OCI-LY7 (cell line): ENCODE results near the gene TUBGCP2. TPM values are rescaled to one million over a fixed set of nuclear protein-coding genes. Genes with fewer than 3 reads are reported as not detected.

ENCODE experiments used
- BruUV-seq: library from RNA; stranded (reverse); fragments of 400-500 nt; replicated peaks from 2 replicates; lab custom pipeline; 2021; lab: Mats Ljungman, UMichigan
- CTCF ChIA-PET: fragments of 300-600 bp; sonication (Branson Sonifier 250); formaldehyde crosslinking; loops from one replicate; lab custom pipeline; 2022; ENCODE audit warnings: antibody characterized with exemption; ENCODE audit not compliant: unreplicated experiment; lab: Charles Lee
- POLR2A ChIA-PET: fragments of 300-600 bp; sonication (Branson Sonifier 250); formaldehyde crosslinking; loops from one replicate; lab custom pipeline; 2022; ENCODE audit warnings: antibody characterized with exemption; lab: Charles Lee
- DNase-seq: peaks from one replicate; pipeline ENCODE4 v3.0.0-alpha.2; 2015; ENCODE audit warnings: low spot score
- H2AFZ ChIP-seq: fragments of 200-600 bp; sonication (generic), shearing (Covaris generic); 2 replicates; pipeline ENCODE4 v1.6.1; 2014; ENCODE audit warnings: mild to moderate bottlenecking, antibody characterized with exemption, low read length, moderate library complexity
- H3K27ac ChIP-seq: fragments of 200-600 bp; sonication (generic); 2 replicates; pipeline ENCODE4 v1.5.1; 2014; ENCODE audit warnings: mixed run types, low read depth, mild to moderate bottlenecking, moderate library complexity, low read length, inconsistent platforms; ENCODE audit not compliant: poor library complexity, severe bottlenecking
- H3K36me3 ChIP-seq: fragments of 200-600 bp; sonication (generic); 2 replicates; pipeline ENCODE4 v1.6.1; 2014; ENCODE audit warnings: mild to moderate bottlenecking, antibody characterized with exemption, low read length, moderate library complexity, mixed read lengths; ENCODE audit not compliant: insufficient read depth
- H3K4me1 ChIP-seq: fragments of 200-600 bp; sonication (generic); 2 replicates; pipeline ENCODE4 v1.5.1; 2014; ENCODE audit warnings: mild to moderate bottlenecking, low read length; ENCODE audit not compliant: insufficient read depth, poor library complexity, severe bottlenecking
- H3K4me2 ChIP-seq: fragments of 200-600 bp; sonication (generic); 2 replicates; pipeline ENCODE4 v1.6.1; 2014; ENCODE audit warnings: mild to moderate bottlenecking, low read length
- H3K4me3 ChIP-seq: fragments of 200-600 bp; sonication (generic); 2 replicates; pipeline ENCODE4 v1.5.1; 2014; ENCODE audit warnings: mild to moderate bottlenecking, low read depth, low read length; ENCODE audit not compliant: poor library complexity, severe bottlenecking
- H3K79me2 ChIP-seq: fragments of 200-600 bp; sonication (generic); 2 replicates; pipeline ENCODE4 v1.6.1; 2016; ENCODE audit warnings: low read depth, mild to moderate bottlenecking, low read length, moderate library complexity, mixed read lengths; ENCODE audit not compliant: insufficient read depth
- H3K9me2 ChIP-seq: fragments of 200-600 bp; sonication (generic); 2 replicates; pipeline ENCODE4 v1.6.1; 2016; ENCODE audit warnings: mild to moderate bottlenecking, low read length, mixed read lengths; ENCODE audit not compliant: insufficient read depth
- H3K9me3 ChIP-seq: fragments of 200-600 bp; sonication (generic); 2 replicates; pipeline ENCODE4 v1.6.1; 2014; ENCODE audit warnings: mild to moderate bottlenecking, mixed run types, low read length, mixed read lengths
- H4K20me1 ChIP-seq: fragments of 200-600 bp; sonication (generic); 2 replicates; pipeline ENCODE4 v1.6.1; 2014; ENCODE audit warnings: mild to moderate bottlenecking, antibody characterized with exemption, low read length, moderate library complexity, mixed read lengths; ENCODE audit not compliant: insufficient read depth
- CTCF ChIP-seq: fragments of 200-600 bp; sonication (generic); conservative IDR thresholded peaks from 2 replicates; pipeline ENCODE4 v1.5.1; 2014; ENCODE audit warnings: mild to moderate bottlenecking, antibody characterized with exemption, low read length, moderate library complexity, mixed read lengths
- EZH2phosphoT487 ChIP-seq: fragments of 200-600 bp; sonication (generic); IDR thresholded peaks from 2 replicates; pipeline ENCODE4 v1.6.1; 2018; ENCODE audit warnings: low read depth, borderline replicate concordance, mild to moderate bottlenecking, mixed run types, antibody characterized with exemption, low read length, moderate library complexity, mixed read lengths
- intact Hi-C: fragments of 100-400 bp; cut with micrococcal nuclease; formaldehyde crosslinking; loops from one replicate; pipeline ENCODE4 v1.10.0; 2022; ENCODE audit not compliant: unreplicated experiment
- total RNA-seq, 2 experiments: library from RNA; depleted of rRNA in 1 of 2; stranded (reverse); fragments of >200 nt in 1 of 2; shearing (Covaris generic) in 1 of 2; gene quantifications; 2 replicates each; pipeline ENCODE4 v1.2.3, GENCODE V29; 2014 to 2022

Gene TUBGCP2
- total RNA-seq, 2 experiments from 2014 or later, result 40.5 to 56.1 TPM

DNA sequence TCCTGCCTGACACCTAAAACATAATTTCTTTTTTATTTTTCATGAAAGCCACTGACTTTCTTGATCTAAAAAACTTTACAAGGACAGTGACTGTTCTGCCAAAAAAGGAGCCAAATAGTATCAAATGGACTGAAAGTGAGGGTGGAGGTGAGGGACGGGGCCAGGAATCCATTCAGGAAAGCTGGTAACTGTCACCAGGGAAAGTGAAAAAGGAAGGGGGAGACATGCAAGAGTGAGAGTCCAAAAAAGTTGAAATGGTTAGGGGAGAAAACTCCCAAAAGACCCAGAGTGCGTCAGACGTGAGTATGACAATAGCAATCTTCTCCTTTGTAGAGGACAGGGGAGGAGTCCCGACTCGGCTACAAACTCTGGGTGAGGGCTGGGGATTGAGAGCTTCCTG, 35.6 kb upstream of the TUBGCP2 start:
- POLR2A ChIA-PET, result no interaction called here
- intact Hi-C loops, result no loop called here
- no peaks in the 10 kb centered on the region for H3K36me3 ChIP-seq
- H3K9me3 ChIP-seq, result no peaks in the 10 kb centered on the region
- no peaks in the 10 kb centered on the region for H3K9me2 ChIP-seq
- no peak overlapping the region for H3K4me2 ChIP-seq
- H4K20me1 ChIP-seq, result no peaks in the 10 kb centered on the region
- H3K79me2 ChIP-seq, result no peaks in the 10 kb centered on the region
- H3K4me1 ChIP-seq, result no peaks in the 10 kb centered on the region
- no peak overlapping the region for H3K4me3 ChIP-seq
- H3K27ac ChIP-seq, result no peak overlapping the region
- no peak for DNase-seq
- BruUV-seq, result no TSS peak
- TF ChIP-seq EZH2phosphoT487, result no peak
- no peak for TF ChIP-seq CTCF
- no peak overlapping the region for H2AFZ ChIP-seq
- CTCF ChIA-PET, result no interaction called here

DNA sequence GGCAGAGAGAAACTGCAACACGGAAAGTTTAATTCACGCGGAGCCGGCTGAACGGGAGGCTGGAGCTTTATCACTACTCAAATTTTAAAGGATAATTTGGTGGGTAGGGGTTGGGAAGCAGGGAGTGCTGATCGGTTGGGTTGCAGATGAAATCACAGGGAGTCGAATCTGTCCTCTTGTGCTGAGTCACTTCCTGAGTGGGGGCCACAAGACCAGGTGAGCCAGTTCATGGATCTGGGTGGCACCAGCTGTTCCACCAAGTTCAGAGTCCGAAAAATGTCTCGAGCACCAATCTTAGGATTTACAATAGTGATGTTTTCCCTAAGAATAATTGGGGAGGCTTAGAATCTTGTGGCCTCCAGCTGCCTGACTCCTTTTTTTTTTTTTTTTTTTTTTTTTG, 34.9 kb upstream of the TUBGCP2 start:
- Histone ChIP-seq H3K27ac (no peak overlapping the region), H3K4me1 (no peaks in the 10 kb centered on the region), H2AFZ (no peak overlapping the region), H3K9me2 (no peaks in the 10 kb centered on the region), H3K9me3 (no peaks in the 10 kb centered on the region; the same call in 1 of the 2 replicates), H4K20me1 (no peaks in the 10 kb centered on the region), H3K4me2 (no peak overlapping the region), H3K4me3 (no peak overlapping the region), H3K79me2 (no peaks in the 10 kb centered on the region), H3K36me3 (no peaks in the 10 kb centered on the region)
- BruUV-seq, result no TSS peak
- DNase-seq, result no peak
- ChIA-PET CTCF (no interaction called here), POLR2A (interaction anchor here (0.6 kb wide), 2 partner anchors 20 to 43 kb away, joined by 3 read pairs; no protein-coding TSS in a partner anchor)
- TF ChIP-seq CTCF, result no peak
- no peak for TF ChIP-seq EZH2phosphoT487
- intact Hi-C loops, result no loop called here

DNA sequence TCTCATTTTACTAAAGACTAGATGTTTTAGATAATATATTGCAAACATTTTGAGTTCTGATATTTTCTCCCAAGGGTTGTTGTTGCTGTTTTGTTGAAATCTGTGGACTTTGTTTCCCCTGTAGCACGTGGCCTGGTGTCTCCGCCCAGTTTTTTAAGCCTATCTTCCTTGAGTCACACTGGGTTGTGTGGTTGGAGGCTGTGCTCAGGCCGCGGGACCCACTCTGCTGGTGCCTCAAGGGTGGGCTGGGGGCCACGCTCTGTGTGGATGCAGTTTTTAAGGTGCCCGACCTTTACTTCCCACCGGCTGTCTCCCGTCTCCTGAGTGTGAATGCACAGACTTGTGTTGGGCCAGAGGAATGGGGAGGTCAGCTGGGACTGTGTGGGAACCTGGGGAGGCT, 34.3 kb upstream of the TUBGCP2 start:
- Histone ChIP-seq H3K4me2 (no peak overlapping the region), H3K79me2 (no peaks in the 10 kb centered on the region), H3K4me1 (no peaks in the 10 kb centered on the region), H3K36me3 (no peaks in the 10 kb centered on the region), H3K9me3 (no peaks in the 10 kb centered on the region; the same call in 1 of the 2 replicates), H2AFZ (no peak overlapping the region), H3K27ac (no peak overlapping the region), H3K9me2 (no peaks in the 10 kb centered on the region), H4K20me1 (no peaks in the 10 kb centered on the region), H3K4me3 (no peak overlapping the region)
- intact Hi-C loops, result no loop called here
- no peak for DNase-seq
- ChIA-PET POLR2A (interaction anchor here (0.6 kb wide), 1 partner anchor 43 kb away, joined by 3 read pairs; no protein-coding TSS in a partner anchor), CTCF (no interaction called here)
- TF ChIP-seq CTCF (no peak), EZH2phosphoT487 (no peak)
- BruUV-seq, result no TSS peak
